ENCODE data around the gene GOLIM4.
"Not testable (repeated sequence)": the region's sequence is repeated elsewhere in the genome, so short reads cannot be mapped to it uniquely, and the experiment has no call there.

GOLIM4 gene

DNA sequence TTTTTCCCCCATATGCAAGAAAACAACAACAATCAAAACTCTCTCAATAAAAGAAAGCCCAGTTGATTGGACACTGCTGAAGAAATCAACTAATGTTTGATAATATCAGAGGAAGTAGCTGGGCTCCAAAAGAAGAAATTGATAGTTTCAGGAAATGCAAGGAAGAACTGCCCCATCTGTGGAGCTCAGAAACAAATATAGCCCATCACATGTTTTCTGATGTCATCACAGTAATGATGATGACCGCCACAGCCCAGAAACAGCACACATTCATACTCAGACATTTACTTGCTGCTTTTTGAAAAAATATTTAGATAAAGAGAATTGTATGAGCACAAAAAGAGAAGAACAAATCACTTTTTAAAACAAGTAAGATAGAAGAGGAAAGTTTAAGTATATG is 67.6 kb downstream of the GOLIM4 start:
- no peak overlapping the region for H3K27ac ChIP-seq
- no peak for TF ChIP-seq ZFX (IDR thresholded peaks at IDR 0.05; ENCODE audit: borderline replicate concordance)
- TF ChIP-seq CTCF (IDR thresholded peaks at IDR 0.05) = no peak

GRCh38 chr3:168026764-168027163 is 69.0 kb downstream of the GOLIM4 start:
- H3K27ac ChIP-seq = no peak overlapping the region
- TF ChIP-seq CTCF (IDR thresholded peaks at IDR 0.05) (no peak), ZFX (IDR thresholded peaks at IDR 0.05; ENCODE audit: borderline replicate concordance) (no peak)

DNA sequence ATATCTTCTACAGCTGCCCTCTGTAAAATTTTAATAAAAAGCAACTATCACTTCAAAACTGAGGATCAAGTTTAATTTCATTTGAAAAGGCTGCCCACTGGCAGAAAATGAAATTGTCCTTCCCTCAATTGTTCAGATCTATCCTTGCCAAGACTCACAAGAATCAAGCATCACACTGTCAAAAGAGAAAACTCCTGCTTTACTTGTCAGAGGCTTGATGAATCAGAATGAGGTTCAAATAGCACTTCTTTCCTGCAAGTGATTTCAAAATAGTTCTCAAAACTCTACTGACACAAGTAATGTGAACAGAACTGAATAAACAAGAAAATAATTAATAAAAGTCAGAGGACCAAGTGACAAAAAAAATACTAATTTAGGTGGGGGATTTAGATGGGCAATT is 70.6 kb downstream of the GOLIM4 start:
- H3K27ac ChIP-seq = no peak overlapping the region
- no peak for TF ChIP-seq ZFX (IDR thresholded peaks at IDR 0.05; ENCODE audit: borderline replicate concordance)
- TF ChIP-seq CTCF (IDR thresholded peaks at IDR 0.05) = no peak

DNA sequence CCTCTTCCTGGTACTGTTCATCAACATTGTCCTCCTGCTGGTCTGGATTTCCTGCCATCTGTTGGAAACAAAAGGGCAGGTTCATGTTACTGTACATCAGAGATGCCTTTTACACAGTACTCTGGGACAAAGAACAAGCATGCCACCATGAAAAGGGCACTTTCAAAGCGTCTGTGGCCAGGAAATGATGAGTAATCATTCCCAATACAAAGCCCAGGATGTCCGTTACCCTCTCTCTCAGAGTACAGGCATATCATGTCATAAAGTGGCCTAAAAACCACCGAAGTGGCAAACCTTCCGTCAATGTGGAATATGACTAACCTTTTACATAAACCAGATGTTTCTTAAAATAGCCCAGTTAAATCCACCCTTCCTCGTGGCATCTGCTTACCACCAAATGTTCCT is 71.2 kb downstream of the GOLIM4 start:
- TF ChIP-seq ZFX (IDR thresholded peaks at IDR 0.05; ENCODE audit: borderline replicate concordance) = no peak
- no peak for TF ChIP-seq CTCF (IDR thresholded peaks at IDR 0.05)
- no peak overlapping the region for H3K27ac ChIP-seq

DNA sequence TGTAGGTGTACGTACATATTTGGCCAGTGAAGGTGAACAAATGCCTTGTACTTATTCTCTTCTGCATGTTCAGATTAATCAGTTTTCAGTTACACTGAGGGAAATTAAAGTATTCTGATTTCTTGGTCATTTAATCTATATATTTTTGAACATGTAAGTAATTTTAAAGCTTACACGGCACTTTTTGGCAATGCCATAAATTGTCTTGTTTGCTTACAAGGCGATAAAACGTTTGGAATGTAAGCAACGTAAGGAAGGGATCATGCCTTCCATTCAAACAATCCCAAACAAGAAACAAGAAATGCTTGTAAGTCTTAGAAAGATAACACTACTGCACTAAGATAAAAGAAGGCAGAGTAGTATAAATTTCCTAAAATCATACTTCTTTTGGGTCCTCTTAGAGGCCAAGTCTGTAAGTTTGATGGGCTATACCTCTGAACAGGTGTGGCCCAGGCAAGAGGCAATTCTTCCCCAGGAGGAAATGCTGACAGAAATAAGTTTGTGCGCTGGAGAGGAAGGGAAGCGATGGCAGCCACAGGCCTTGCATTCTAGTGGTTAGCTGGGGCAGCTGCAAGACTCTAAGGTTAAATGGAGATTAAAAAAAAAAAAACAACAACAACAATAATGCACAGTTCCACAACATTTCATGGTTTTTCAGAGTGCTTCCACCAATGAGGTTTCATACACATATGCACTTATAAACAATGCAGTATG is 73.8 kb downstream of the GOLIM4 start:
- H3K27ac ChIP-seq = no peak overlapping the region
- no peak for TF ChIP-seq ZFX (IDR thresholded peaks at IDR 0.05; ENCODE audit: borderline replicate concordance)
- TF ChIP-seq CTCF (IDR thresholded peaks at IDR 0.05) = no peak

DNA sequence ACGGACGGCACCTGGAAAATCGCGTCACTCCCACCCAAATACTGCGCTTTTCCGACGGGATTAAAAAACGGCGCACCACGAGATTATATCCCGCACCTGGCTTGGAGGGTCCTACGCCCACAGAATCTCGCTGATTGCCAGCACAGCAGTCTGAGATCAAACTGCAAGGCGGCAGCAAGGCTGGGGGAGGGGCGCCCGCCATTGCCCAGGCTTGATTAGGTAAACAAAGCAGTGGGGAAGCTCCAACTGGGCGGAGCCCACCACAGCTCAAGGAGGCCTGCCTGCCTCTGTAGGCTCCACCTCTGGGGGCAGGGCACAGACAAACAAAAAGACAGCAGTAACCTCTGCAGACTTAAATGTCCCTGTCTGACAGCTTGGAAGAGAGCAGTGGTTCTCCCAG is 84.4 kb downstream of the GOLIM4 start:
- not testable (repeated sequence) for H3K27ac ChIP-seq

GRCh38 chr3:168006584-168006983 is 89.1 kb downstream of the GOLIM4 start:
- no peak overlapping the region for H3K27ac ChIP-seq
- TF ChIP-seq CTCF (IDR thresholded peaks at IDR 0.05) (no peak), ZFX (IDR thresholded peaks at IDR 0.05; ENCODE audit: borderline replicate concordance) (no peak)

GRCh38 chr3:168003911-168004310 is 91.8 kb downstream of the GOLIM4 start:
- no peak overlapping the region for H3K27ac ChIP-seq
- no peak for TF ChIP-seq CTCF (IDR thresholded peaks at IDR 0.05)
- no peak for TF ChIP-seq ZFX (IDR thresholded peaks at IDR 0.05; ENCODE audit: borderline replicate concordance)
